Naive thymus-derived CD4-positive, alpha-beta T cell (primary cell): Measurements from ENCODE around the gene FBRSL1. TPM values are rescaled to one million over a fixed set of nuclear protein-coding genes. Genes with fewer than 3 reads are reported as not detected.
A peak's percentile ranks its signal among the peaks of the same experiment; 100 is the strongest.

ENCODE experiments used
- ATAC-seq: fragments of 150-1000 bp; cut with Tn5 transposase; 2 replicates; pipeline ENCODE4 v1.10.0; 2021; ENCODE audit warnings: mild to moderate bottlenecking, moderate library complexity
- CTCF ChIA-PET: fragments of 350-600 bp; sonication (Branson Sonifier 250); formaldehyde crosslinking; loops from one replicate; lab custom pipeline; 2021; ENCODE audit warnings: antibody characterized with exemption; lab: Charles Lee
- POLR2A ChIA-PET: fragments of 350-600 bp; sonication (Branson Sonifier 250); formaldehyde crosslinking; loops from one replicate; lab custom pipeline; 2021; ENCODE audit warnings: antibody characterized with exemption, inconsistent platforms; lab: Charles Lee
- DNase-seq, 9 donors: peaks; one replicate each; pipeline versions ENCODE4 v3.0.0 to v3.0.0-alpha.2; 2020 to 2022; ENCODE audit warnings: mixed read lengths in 1 of 9
- H3K27ac ChIP-seq: one replicate; pipeline ENCODE4 v1.7.0; 2013; ENCODE audit warnings: mild to moderate bottlenecking, low read depth, low read length, moderate library complexity
- H3K27me3 ChIP-seq, 2 donors: one replicate each; pipeline ENCODE4 v1.7.0; 2013; ENCODE audit warnings: low read length in 2 of 2, mild to moderate bottlenecking in 2 of 2, moderate library complexity in 2 of 2; ENCODE audit not compliant: control insufficient read depth in 2 of 2, insufficient read depth in 2 of 2
- H3K36me3 ChIP-seq, 3 experiments: 1 replicate in 2 of 3; 2 replicates in 1 of 3; pipeline ENCODE4 v1.7.0; 2013; ENCODE audit warnings: low read length in 3 of 3, mild to moderate bottlenecking in 3 of 3, moderate library complexity in 1 of 3; ENCODE audit not compliant: insufficient read depth in 3 of 3, control insufficient read depth in 2 of 3
- H3K4me1 ChIP-seq, 2 donors: one replicate each; pipeline ENCODE4 v1.7.0; 2013; ENCODE audit warnings: low read length in 2 of 2, mild to moderate bottlenecking in 2 of 2, moderate library complexity in 1 of 2; ENCODE audit not compliant: control insufficient read depth in 2 of 2, insufficient read depth in 2 of 2
- H3K4me3 ChIP-seq: 2 replicates; pipeline ENCODE4 v1.7.0; 2013; ENCODE audit warnings: mild to moderate bottlenecking, low read length
- H3K9me3 ChIP-seq, 3 experiments: 1 replicate in 2 of 3; 2 replicates in 1 of 3; pipeline ENCODE4 v1.7.0; 2013; ENCODE audit warnings: low read length in 3 of 3; ENCODE audit not compliant: control insufficient read depth in 2 of 3
- H3K27ac Mint-ChIP-seq, 9 donors: one replicate each; pipeline ENCODE4 v1.8.0; 2020 to 2022; ENCODE audit warnings: mixed read lengths in 9 of 9, mild to moderate bottlenecking in 8 of 9, moderate library complexity in 5 of 9, inconsistent platforms in 2 of 9
- H3K27me3 Mint-ChIP-seq, 5 donors: one replicate each; pipeline ENCODE4 v1.8.0; 2021 to 2022; ENCODE audit warnings: mixed read lengths in 5 of 5, mild to moderate bottlenecking in 1 of 5
- H3K36me3 Mint-ChIP-seq, 5 donors: one replicate each; pipeline ENCODE4 v1.8.0; 2020 to 2022; ENCODE audit warnings: mixed read lengths in 5 of 5, mild to moderate bottlenecking in 3 of 5, inconsistent platforms in 1 of 5
- H3K4me1 Mint-ChIP-seq, 7 donors: one replicate each; pipeline ENCODE4 v1.8.0; 2020 to 2022; ENCODE audit warnings: mixed read lengths in 7 of 7, mild to moderate bottlenecking in 3 of 7, inconsistent platforms in 1 of 7
- H3K4me3 Mint-ChIP-seq, 10 donors: one replicate each; pipeline ENCODE4 v1.8.0; 2020 to 2022; ENCODE audit warnings: mild to moderate bottlenecking in 10 of 10, mixed read lengths in 10 of 10, moderate library complexity in 6 of 10, inconsistent platforms in 2 of 10
- H3K9me3 Mint-ChIP-seq, 11 donors: one replicate each; pipeline ENCODE4 v1.8.0; 2020 to 2022; ENCODE audit warnings: mixed read lengths in 11 of 11, mild to moderate bottlenecking in 4 of 11, inconsistent platforms in 1 of 11, moderate library complexity in 1 of 11
- intact Hi-C, 2 donors: fragments of 100-400 bp; cut with micrococcal nuclease; formaldehyde crosslinking; loops; one replicate each; pipeline ENCODE4 v1.15.1; 2023
- polyA plus RNA-seq, 2 donors: library from polyadenylated mRNA; unstranded; fragments of 300-500 nt; fragmentation: Illumina TruSeq; gene quantifications; one replicate each; pipeline ENCODE4 v1.2.3, GENCODE V29; 2021
- total RNA-seq, 6 experiments: library from RNA in 5 of 6; stranded (reverse) in 5 of 6; gene quantifications; 1 replicate in 5 of 6; 2 replicates in 1 of 6; pipeline ENCODE4 v1.2.3 and lab custom pipeline; 2021 to 2026

The FBRSL1 gene
- total and polyA plus RNA-seq, 7 experiments from 2014 or later = 0.77 to 105 (median 90.9) TPM

- H3K9me3 ChIP-seq = no peaks in the 10 kb centered on the region
- ATAC-seq (no peak), DNase-seq (no peak)
- H3K4me1 ChIP-seq = peaks cover 0 to 3% of the 10 kb centered on the region in 2 donors
- intact Hi-C loops = no loop called here
- no peaks in the 10 kb centered on the region for H3K27me3 Mint-ChIP-seq
- ChIA-PET CTCF (interaction anchor here (0.6 to 1.0 kb wide), 2 partner anchors 25 to 129 kb away, joined by 4 read pairs; no protein-coding TSS in a partner anchor), POLR2A (no interaction called here)
- H3K9me3 Mint-ChIP-seq = no peaks in the 10 kb centered on the region
- H3K4me3 ChIP-seq = no peak overlapping the region
- H3K36me3 ChIP-seq = peaks cover 0 to 22% (median 0%) of the 10 kb centered on the region in 3 experiments
- peaks cover 3 to 8% (median 7%) of the 10 kb centered on the region in 7 donors for H3K4me1 Mint-ChIP-seq
- H3K27me3 ChIP-seq = no peaks in the 10 kb centered on the region
- peak overlapping the region in 1 of 10 donors; percentile 1 for H3K4me3 Mint-ChIP-seq
- H3K36me3 Mint-ChIP-seq = peaks cover 0 to 5% (median 0%) of the 10 kb centered on the region in 5 donors
- no peak overlapping the region for H3K27ac Mint-ChIP-seq
- H3K27ac ChIP-seq = no peak overlapping the region
These were observed 54.1 kb downstream of the FBRSL1 start for GRCh38 chr12:132544080-132544397.

GRCh38 chr12:132544498-132544897 lies 54.5 kb downstream of the FBRSL1 start:
- ATAC-seq = no peak
- Mint-ChIP-seq H3K27me3 (no peaks in the 10 kb centered on the region), H3K4me1 (peaks cover 3 to 8% (median 7%) of the 10 kb centered on the region in 7 donors), H3K9me3 (no peaks in the 10 kb centered on the region), H3K27ac (peak overlapping the region in 1 of 9 donors; percentile 28), H3K36me3 (peaks cover 0 to 5% (median 0%) of the 10 kb centered on the region in 5 donors), H3K4me3 (peak overlapping the region in 1 of 10 donors; percentile 1)
- H3K9me3 ChIP-seq = no peaks in the 10 kb centered on the region
- H3K27ac ChIP-seq = no peak overlapping the region
- no peaks in the 10 kb centered on the region for H3K27me3 ChIP-seq
- peaks cover 0 to 26% (median 0%) of the 10 kb centered on the region in 3 experiments for H3K36me3 ChIP-seq
- peaks cover 0 to 3% of the 10 kb centered on the region in 2 donors for H3K4me1 ChIP-seq
- no peak for DNase-seq
- ChIA-PET CTCF (interaction anchor here (0.6 kb wide), 1 partner anchor 25 kb away, joined by 4 read pairs; no protein-coding TSS in a partner anchor), POLR2A (no interaction called here)
- H3K4me3 ChIP-seq = no peak overlapping the region
- intact Hi-C loops = no loop called here

- POLR2A ChIA-PET = no interaction called here
- H3K4me1 Mint-ChIP-seq = peaks cover 3 to 8% (median 7%) of the 10 kb centered on the region in 7 donors
- CTCF ChIA-PET = no interaction called here
These were observed 55.4 kb downstream of the FBRSL1 start for GRCh38 chr12:132545164-132545953.

GRCh38 chr12:132545955-132546354 lies 56.0 kb downstream of the FBRSL1 start:
- Histone ChIP-seq H3K4me3 (no peak overlapping the region), H3K27ac (no peak overlapping the region), H3K36me3 (peaks cover 0 to 24% (median 0%) of the 10 kb centered on the region in 3 experiments), H3K4me1 (peaks cover 0 to 3% of the 10 kb centered on the region in 2 donors), H3K27me3 (no peaks in the 10 kb centered on the region), H3K9me3 (no peaks in the 10 kb centered on the region)
- ChIA-PET CTCF (no interaction called here), POLR2A (no interaction called here)
- no peaks in the 10 kb centered on the region for H3K9me3 Mint-ChIP-seq
- ATAC-seq = no peak
- H3K27ac Mint-ChIP-seq = no peak overlapping the region
- peaks cover 0 to 8% (median 0%) of the 10 kb centered on the region in 5 donors for H3K36me3 Mint-ChIP-seq
- H3K4me1 Mint-ChIP-seq = peaks cover 3 to 8% (median 7%) of the 10 kb centered on the region in 7 donors
- intact Hi-C loops = no loop called here
- DNase-seq = no peak
- H3K4me3 Mint-ChIP-seq = no peak overlapping the region
- H3K27me3 Mint-ChIP-seq = no peaks in the 10 kb centered on the region

More at GRCh38 chr12:132545164-132545953, 55.4 kb downstream of the FBRSL1 start:
- Histone ChIP-seq H3K4me3 (no peak overlapping the region), H3K4me1 (peaks cover 0 to 3% of the 10 kb centered on the region in 2 donors), H3K27ac (no peak overlapping the region), H3K27me3 (no peaks in the 10 kb centered on the region), H3K9me3 (no peaks in the 10 kb centered on the region), H3K36me3 (peaks cover 0 to 26% (median 0%) of the 10 kb centered on the region in 3 experiments)
- Mint-ChIP-seq H3K27ac (no peak overlapping the region), H3K36me3 (peaks cover 0 to 6% (median 0%) of the 10 kb centered on the region in 5 donors), H3K27me3 (no peaks in the 10 kb centered on the region), H3K4me3 (no peak overlapping the region), H3K9me3 (no peaks in the 10 kb centered on the region)
- DNase-seq (no peak), ATAC-seq (no peak)
- intact Hi-C loops = no loop called here

- Mint-ChIP-seq H3K9me3 (no peaks in the 10 kb centered on the region), H3K4me1 (peaks cover 3 to 8% (median 7%) of the 10 kb centered on the region in 7 donors), H3K36me3 (peaks cover 0 to 8% (median 0%) of the 10 kb centered on the region in 5 donors), H3K4me3 (no peak overlapping the region), H3K27ac (no peak overlapping the region), H3K27me3 (no peaks in the 10 kb centered on the region)
- H3K36me3 ChIP-seq = peaks cover 0 to 28% (median 0%) of the 10 kb centered on the region in 3 experiments
- ChIA-PET CTCF (no interaction called here), POLR2A (no interaction called here)
- intact Hi-C loops = no loop called here
- peaks cover 0 to 3% of the 10 kb centered on the region in 2 donors for H3K4me1 ChIP-seq
- no peaks in the 10 kb centered on the region for H3K27me3 ChIP-seq
- DNase-seq (no peak), ATAC-seq (no peak)
- no peak overlapping the region for H3K27ac ChIP-seq
- no peak overlapping the region for H3K4me3 ChIP-seq
- H3K9me3 ChIP-seq = no peaks in the 10 kb centered on the region
These were observed 56.7 kb downstream of the FBRSL1 start for GRCh38 chr12:132546647-132547046.

GRCh38 chr12:132547205-132547740 lies 57.3 kb downstream of the FBRSL1 start:
- H3K27me3 Mint-ChIP-seq = no peaks in the 10 kb centered on the region
- H3K27me3 ChIP-seq = no peaks in the 10 kb centered on the region
- H3K4me1 Mint-ChIP-seq = peaks cover 3 to 8% (median 7%) of the 10 kb centered on the region in 7 donors
- ATAC-seq = no peak
- no peak overlapping the region for H3K4me3 Mint-ChIP-seq
- no peak overlapping the region for H3K27ac ChIP-seq
- intact Hi-C loops = no loop called here
- POLR2A ChIA-PET = no interaction called here
- no peaks in the 10 kb centered on the region for H3K9me3 ChIP-seq
- peaks cover 0 to 10% (median 2%) of the 10 kb centered on the region in 5 donors for H3K36me3 Mint-ChIP-seq
- no peaks in the 10 kb centered on the region for H3K9me3 Mint-ChIP-seq
- H3K27ac Mint-ChIP-seq = no peak overlapping the region
- H3K36me3 ChIP-seq = peaks cover 0 to 33% (median 0%) of the 10 kb centered on the region in 3 experiments
- CTCF ChIA-PET = no interaction called here
- DNase-seq = no peak
- H3K4me3 ChIP-seq = no peak overlapping the region
- peaks cover 0 to 3% of the 10 kb centered on the region in 2 donors for H3K4me1 ChIP-seq
